Central memory CD8-positive, alpha-beta T cell (primary cell): ENCODE results near the gene CDC5L.
A peak's percentile ranks its signal among the peaks of the same experiment; 100 is the strongest.
"Not testable (repeated sequence)": the region's sequence is repeated elsewhere in the genome, so short reads cannot be mapped to it uniquely, and the experiment has no call there.

Experiments
- ATAC-seq: fragments of 150-1000 bp; cut with Tn5 transposase; replicated peaks from 2 replicates; pipeline ENCODE4 v1.10.0; 2022; ENCODE audit warnings: mild to moderate bottlenecking, moderate FRiP score, moderate number of reproducible peaks; ENCODE audit not compliant: poor library complexity, severe bottlenecking; ENCODE audit errors: extremely low read depth
- DNase-seq, 2 donors: peaks; one replicate each; pipeline ENCODE4 v3.0.0; 2021; ENCODE audit warnings: low spot score in 2 of 2
- H3K27ac Mint-ChIP-seq: one replicate; pipeline ENCODE4 v1.8.0; 2022; ENCODE audit warnings: low read depth, mild to moderate bottlenecking, moderate library complexity, mixed read lengths
- H3K27me3 Mint-ChIP-seq: one replicate; pipeline ENCODE4 v1.8.0; 2022; ENCODE audit warnings: mixed read lengths
- H3K36me3 Mint-ChIP-seq: one replicate; pipeline ENCODE4 v1.8.0; 2022; ENCODE audit warnings: mild to moderate bottlenecking, moderate library complexity, mixed read lengths; ENCODE audit not compliant: insufficient read depth
- H3K4me1 Mint-ChIP-seq: one replicate; pipeline ENCODE4 v1.8.0; 2022; ENCODE audit warnings: mixed read lengths
- H3K4me3 Mint-ChIP-seq: one replicate; pipeline ENCODE4 v1.8.0; 2022; ENCODE audit warnings: mild to moderate bottlenecking, moderate library complexity, mixed read lengths
- H3K9me3 Mint-ChIP-seq: one replicate; pipeline ENCODE4 v1.8.0; 2022; ENCODE audit warnings: mixed read lengths

Gene CDC5L

DNA sequence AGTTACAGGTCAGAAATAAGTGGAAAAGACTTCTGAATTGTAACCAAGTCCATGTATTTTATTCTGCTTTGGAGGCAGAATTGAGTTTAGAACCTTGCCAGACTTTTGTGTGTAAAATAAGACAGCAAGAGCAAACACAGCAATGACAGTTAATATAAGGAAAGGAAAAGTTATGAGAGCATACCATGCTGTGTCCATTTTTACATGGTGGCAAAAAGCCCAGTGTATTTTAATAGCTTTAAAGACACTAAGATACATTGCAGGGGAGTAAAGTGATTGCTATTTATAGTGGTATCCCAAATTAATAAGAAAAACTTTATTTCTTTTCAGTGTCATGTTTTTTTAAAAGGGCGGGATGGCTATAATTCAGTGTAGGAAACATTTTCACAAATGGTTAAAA is 45.2 kb downstream of the CDC5L start:
- H3K27ac Mint-ChIP-seq, result no peak overlapping the region
- H3K9me3 Mint-ChIP-seq, result no peaks in the 10 kb centered on the region
- peaks cover 27% of the 10 kb centered on the region for H3K36me3 Mint-ChIP-seq

GRCh38 chr6:44435500-44435899 is 48.0 kb downstream of the CDC5L start:
- no peaks in the 10 kb centered on the region for H3K9me3 Mint-ChIP-seq
- H3K27me3 Mint-ChIP-seq, result no peaks in the 10 kb centered on the region
- H3K4me3 Mint-ChIP-seq, result no peak overlapping the region
- H3K4me1 Mint-ChIP-seq, result peaks cover 12% of the 10 kb centered on the region
- ATAC-seq (no peak), DNase-seq (no peak)
- no peak overlapping the region for H3K27ac Mint-ChIP-seq
- H3K36me3 Mint-ChIP-seq, result peaks cover 22% of the 10 kb centered on the region

More for the DNA sequence above, 45.2 kb downstream of the CDC5L start:
- peaks cover 12% of the 10 kb centered on the region for H3K4me1 Mint-ChIP-seq
- H3K4me3 Mint-ChIP-seq, result no peak overlapping the region
- DNase-seq (no peak), ATAC-seq (no peak)
- H3K27me3 Mint-ChIP-seq, result no peaks in the 10 kb centered on the region

GRCh38 chr6:44438827-44439226 is 51.3 kb downstream of the CDC5L start:
- no peak for ATAC-seq
- Mint-ChIP-seq H3K4me3 (no peak overlapping the region), H3K9me3 (peaks cover 18% of the 10 kb centered on the region), H3K27ac (no peak overlapping the region), H3K4me1 (peaks cover 7% of the 10 kb centered on the region), H3K27me3 (no peaks in the 10 kb centered on the region), H3K36me3 (peaks cover 23% of the 10 kb centered on the region)
- DNase-seq, result no peak

- DNase-seq (no peak), ATAC-seq (no peak)
- Mint-ChIP-seq H3K9me3 (peaks cover 20% of the 10 kb centered on the region), H3K4me1 (peaks cover 7% of the 10 kb centered on the region), H3K36me3 (peaks cover 25% of the 10 kb centered on the region), H3K27ac (no peak overlapping the region), H3K27me3 (no peaks in the 10 kb centered on the region), H3K4me3 (no peak overlapping the region)
These were observed 52.0 kb downstream of the CDC5L start for GRCh38 chr6:44439270-44440045.

DNA sequence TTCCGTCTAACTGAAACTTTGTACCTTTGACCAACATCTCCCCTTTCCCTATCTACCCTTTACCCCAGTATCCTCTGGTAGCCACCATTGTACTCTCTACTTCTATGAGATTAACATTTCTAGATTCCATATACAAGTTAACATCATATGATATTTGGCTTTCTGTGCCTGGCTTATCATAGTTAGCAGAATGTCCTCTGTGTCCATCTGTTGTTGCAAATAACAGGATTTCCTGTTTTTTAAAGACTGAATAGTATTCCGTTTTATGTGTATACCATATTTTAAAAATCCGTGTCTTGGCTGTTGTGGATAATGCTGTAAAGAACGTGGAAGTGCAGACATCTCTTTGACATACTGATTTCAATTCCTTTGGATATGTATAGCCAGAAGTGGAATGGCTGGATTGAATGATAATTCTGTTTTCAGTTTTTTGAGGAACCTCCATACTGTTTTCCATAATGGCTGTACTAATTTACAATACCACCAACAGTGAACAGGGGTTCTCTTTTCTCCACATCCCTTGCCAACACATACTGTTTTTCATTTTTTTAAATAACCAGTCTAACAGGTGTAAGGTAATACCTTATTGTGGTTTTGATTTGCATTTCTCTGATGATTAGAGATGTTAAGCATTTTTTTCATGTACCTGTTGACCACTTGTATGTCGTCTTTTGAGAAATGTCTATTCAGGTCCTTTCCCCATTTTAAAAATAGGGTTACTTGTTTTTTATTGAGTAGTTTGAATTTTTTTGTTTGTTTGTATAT is 53.8 kb downstream of the CDC5L start:
- H3K9me3 Mint-ChIP-seq, result peaks cover 20% of the 10 kb centered on the region
- no peak overlapping the region for H3K27ac Mint-ChIP-seq
- no peak overlapping the region for H3K4me3 Mint-ChIP-seq
- peaks cover 30% of the 10 kb centered on the region for H3K36me3 Mint-ChIP-seq
- H3K4me1 Mint-ChIP-seq, result peaks cover 7% of the 10 kb centered on the region
- no peak for DNase-seq
- H3K27me3 Mint-ChIP-seq, result no peaks in the 10 kb centered on the region
- ATAC-seq, result no peak

GRCh38 chr6:44442236-44442635 is 54.7 kb downstream of the CDC5L start:
- DNase-seq (no peak), ATAC-seq (no peak)
- Mint-ChIP-seq H3K9me3 (peaks cover 20% of the 10 kb centered on the region), H3K4me3 (no peak overlapping the region), H3K27me3 (no peaks in the 10 kb centered on the region), H3K36me3 (peaks cover 34% of the 10 kb centered on the region), H3K27ac (no peak overlapping the region), H3K4me1 (no peaks in the 10 kb centered on the region)

DNA sequence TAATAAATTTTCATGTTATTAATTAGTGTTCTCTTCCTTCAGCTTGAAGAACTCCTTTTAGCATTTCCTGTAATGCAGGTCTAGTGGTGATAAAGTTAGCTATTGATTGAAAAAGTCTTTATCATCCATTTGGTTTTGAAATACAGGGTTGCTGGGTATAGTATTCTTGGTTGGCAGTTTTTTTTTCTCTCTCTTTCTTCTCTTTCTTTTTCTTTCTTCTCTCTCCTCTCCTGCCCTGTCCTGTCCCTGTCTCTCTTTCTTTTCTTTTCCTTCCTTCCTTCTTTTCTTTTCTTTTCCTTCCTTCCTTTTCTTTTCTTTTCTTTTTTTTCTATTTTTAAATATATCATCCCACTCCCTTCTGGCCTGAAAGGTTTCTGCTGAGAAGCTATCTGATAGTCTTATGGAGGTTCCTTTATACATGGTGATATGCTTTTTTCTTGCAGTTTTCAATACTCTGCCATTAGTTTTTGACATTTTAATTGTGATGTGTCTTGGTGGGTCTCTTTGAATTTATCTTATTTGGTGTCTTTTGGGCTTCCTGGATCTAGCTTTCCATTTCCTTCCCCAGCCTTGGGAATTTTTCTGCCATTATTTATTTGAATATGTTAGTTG is 55.4 kb downstream of the CDC5L start:
- Mint-ChIP-seq H3K27ac (peak overlapping the region; percentile 63), H3K4me3 (no peak overlapping the region), H3K4me1 (no peaks in the 10 kb centered on the region), H3K36me3 (peaks cover 39% of the 10 kb centered on the region), H3K27me3 (no peaks in the 10 kb centered on the region), H3K9me3 (peaks cover 20% of the 10 kb centered on the region)
- ATAC-seq, result no peak
- DNase-seq, result no peak

GRCh38 chr6:44444853-44445252 is 57.3 kb downstream of the CDC5L start:
- H3K4me1 Mint-ChIP-seq, result no peaks in the 10 kb centered on the region
- H3K36me3 Mint-ChIP-seq, result peaks cover 36% of the 10 kb centered on the region
- no peaks in the 10 kb centered on the region for H3K27me3 Mint-ChIP-seq
- no peak overlapping the region for H3K27ac Mint-ChIP-seq
- no peak for DNase-seq
- no peak overlapping the region for H3K4me3 Mint-ChIP-seq
- H3K9me3 Mint-ChIP-seq, result peaks cover 20% of the 10 kb centered on the region
- no peak for ATAC-seq

GRCh38 chr6:44446626-44447300 is 59.3 kb downstream of the CDC5L start:
- H3K36me3 Mint-ChIP-seq, result peaks cover 31% of the 10 kb centered on the region

DNA sequence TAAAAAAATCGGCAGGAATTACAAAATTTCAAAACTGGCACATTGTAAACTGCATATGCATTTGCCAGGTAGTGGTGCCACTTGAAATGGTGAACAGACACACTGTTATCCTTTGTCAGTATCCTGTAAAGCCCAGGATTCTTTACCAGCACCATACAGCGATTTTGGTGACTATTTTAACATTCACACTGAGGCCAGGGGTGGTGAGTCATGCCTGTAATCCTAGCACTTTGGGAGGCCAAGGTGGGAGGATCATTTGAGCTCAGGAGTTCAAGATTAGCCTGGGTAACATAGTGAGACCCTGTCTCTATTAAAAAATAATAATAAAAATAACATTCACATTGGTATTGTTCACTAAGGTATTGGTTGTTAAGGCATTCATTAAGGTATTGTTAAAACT is 61.7 kb downstream of the CDC5L start:
- H3K4me3 Mint-ChIP-seq, H3K9me3 Mint-ChIP-seq, DNase-seq, ATAC-seq, H3K27me3 Mint-ChIP-seq, H3K4me1 Mint-ChIP-seq, H3K27ac Mint-ChIP-seq: not testable (repeated sequence)
- H3K36me3 Mint-ChIP-seq, result peaks cover 22% of the 10 kb centered on the region

More at GRCh38 chr6:44446626-44447300, 59.3 kb downstream of the CDC5L start:
- Mint-ChIP-seq H3K27me3 (no peaks in the 10 kb centered on the region), H3K9me3 (peaks cover 20% of the 10 kb centered on the region), H3K4me3 (no peak overlapping the region), H3K4me1 (no peaks in the 10 kb centered on the region), H3K27ac (no peak overlapping the region)
- DNase-seq (no peak), ATAC-seq (no peak)

DNA sequence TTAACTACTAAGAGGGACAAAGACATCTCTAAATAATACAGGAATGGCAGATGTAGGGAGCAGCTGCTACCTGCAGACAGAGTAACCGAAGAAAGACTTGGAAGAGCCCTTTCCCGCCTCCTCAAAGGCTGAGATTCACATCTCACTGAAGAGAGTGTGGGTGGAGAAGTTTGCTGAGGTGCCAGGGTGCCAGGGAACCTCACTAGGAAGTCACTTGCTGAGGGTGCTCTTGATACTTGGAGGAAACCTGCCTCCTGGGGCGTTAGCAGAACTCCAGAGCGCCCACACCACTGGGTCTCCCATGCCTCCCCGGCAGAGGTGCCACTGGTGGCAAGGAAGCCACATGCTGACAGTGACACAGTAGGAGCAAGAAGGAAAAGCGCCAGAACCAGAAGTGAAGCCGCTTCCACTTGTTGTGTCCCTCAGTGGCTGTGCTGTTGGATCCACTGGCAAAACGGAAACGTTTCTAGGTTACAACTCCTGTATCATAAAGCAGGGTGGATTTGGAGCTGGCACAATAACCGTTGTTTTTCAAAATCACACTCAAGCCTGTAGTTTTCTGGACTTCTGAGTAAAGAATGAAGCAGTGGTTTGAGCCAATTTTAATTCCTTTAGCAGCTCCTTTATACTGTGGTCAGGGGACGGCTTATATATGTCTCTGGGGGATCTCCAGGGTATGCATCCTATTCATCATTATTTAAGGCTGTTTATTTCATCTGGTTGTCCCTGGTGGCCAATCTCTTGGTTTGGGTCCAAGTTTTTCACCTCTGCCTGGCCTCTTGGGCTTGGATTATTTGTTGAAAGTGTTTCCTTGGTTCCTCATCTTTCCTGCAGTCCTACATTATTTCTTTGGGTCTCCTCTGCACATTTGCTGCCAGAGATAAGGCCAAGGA is 64.5 kb downstream of the CDC5L start:
- Mint-ChIP-seq H3K27me3 (peaks cover under 1% of the 10 kb centered on the region), H3K27ac (peak overlapping the region; percentile 64), H3K4me3 (no peak overlapping the region), H3K36me3 (peaks cover 7% of the 10 kb centered on the region), H3K9me3 (no peaks in the 10 kb centered on the region), H3K4me1 (no peaks in the 10 kb centered on the region)
- ATAC-seq (no peak), DNase-seq (no peak)

DNA sequence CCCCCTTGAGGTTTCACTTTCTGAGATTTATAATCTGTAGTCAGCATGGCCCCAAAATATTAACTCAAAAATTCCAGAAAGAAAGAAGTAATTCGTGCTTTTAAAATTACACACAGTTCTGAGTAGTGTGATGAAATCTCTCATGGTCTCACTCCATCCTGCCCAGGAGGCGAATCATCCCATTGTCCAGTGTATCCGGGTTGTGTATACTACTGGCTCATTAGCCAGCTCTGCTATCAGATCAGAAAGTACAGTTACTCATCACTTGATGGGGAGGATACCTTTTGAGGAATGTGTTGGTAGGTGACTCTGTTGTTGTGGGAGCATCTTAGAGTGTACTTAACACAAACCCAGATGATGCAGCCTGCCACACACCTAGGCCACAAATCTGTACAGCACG is 65.2 kb downstream of the CDC5L start:
- Mint-ChIP-seq H3K4me3 (no peak overlapping the region), H3K9me3 (no peaks in the 10 kb centered on the region), H3K27ac (no peak overlapping the region), H3K27me3 (peaks cover 7% of the 10 kb centered on the region), H3K4me1 (no peaks in the 10 kb centered on the region), H3K36me3 (peaks cover 3% of the 10 kb centered on the region)
- no peak for DNase-seq
- ATAC-seq, result no peak
